HL-60/S4 (cell line): ENCODE data around the gene DSCAML1.
"Not testable (repeated sequence)": the region's sequence is repeated elsewhere in the genome, so short reads cannot be mapped to it uniquely, and the experiment has no call there.

Source experiments
- in situ Hi-C: fragments of 300-500 bp; cut with MboI; formaldehyde crosslinking; loops from 2 replicates; pipeline ENCODE4 v1.14.3; 2022; ENCODE audit warnings: low sequenced_read_pairs

The DSCAML1 gene

DNA sequence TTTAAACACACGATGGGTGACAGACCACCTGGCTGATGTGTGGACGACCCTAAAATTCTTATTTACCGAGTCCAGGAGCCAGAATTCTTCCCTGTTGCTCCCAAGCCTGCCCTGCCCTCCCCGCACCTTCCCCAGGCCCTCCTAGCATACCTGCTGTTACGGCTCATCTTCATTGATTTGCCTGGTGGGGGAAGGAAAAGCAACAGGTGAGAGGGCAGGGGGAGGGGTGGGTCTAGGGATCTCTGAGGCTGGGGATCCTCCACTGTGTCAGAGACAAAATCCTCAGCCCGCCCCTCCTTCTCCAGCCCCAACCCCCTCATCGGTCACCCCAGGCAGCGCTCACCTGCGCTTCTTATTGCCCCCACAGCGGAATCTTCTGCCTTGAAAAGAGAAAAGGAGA is 23.5 kb upstream of the DSCAML1 start:
- in situ Hi-C loops: loop anchor here (5.0 to 10.0 kb wide), 3 partner anchors 127 to 354 kb away; partner anchors contain the start of gene SCN2B

DNA sequence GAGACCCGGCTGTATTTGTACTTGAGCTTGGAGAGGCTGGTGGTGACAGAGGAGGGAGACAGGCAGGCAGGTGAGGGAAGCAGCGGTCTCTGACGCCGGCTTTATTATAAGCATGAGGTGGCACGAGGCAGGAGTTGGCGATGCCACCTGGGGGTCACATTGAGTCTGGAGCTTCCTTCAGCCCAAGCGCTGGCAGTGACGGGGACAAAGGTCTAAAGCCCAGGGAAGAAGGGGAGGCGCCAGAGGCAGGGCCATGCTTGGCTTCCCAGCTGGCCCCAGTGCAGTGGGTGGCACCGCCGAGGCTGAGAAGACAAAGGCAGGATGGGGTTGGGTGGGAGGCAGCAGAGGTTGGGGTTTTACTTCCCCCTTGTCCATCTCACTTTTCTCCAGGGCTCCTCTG is 23.1 kb upstream of the DSCAML1 start:
- in situ Hi-C loops: loop anchor here (5.0 to 10.0 kb wide), 3 partner anchors 127 to 355 kb away; partner anchors contain the start of gene SCN2B

DNA sequence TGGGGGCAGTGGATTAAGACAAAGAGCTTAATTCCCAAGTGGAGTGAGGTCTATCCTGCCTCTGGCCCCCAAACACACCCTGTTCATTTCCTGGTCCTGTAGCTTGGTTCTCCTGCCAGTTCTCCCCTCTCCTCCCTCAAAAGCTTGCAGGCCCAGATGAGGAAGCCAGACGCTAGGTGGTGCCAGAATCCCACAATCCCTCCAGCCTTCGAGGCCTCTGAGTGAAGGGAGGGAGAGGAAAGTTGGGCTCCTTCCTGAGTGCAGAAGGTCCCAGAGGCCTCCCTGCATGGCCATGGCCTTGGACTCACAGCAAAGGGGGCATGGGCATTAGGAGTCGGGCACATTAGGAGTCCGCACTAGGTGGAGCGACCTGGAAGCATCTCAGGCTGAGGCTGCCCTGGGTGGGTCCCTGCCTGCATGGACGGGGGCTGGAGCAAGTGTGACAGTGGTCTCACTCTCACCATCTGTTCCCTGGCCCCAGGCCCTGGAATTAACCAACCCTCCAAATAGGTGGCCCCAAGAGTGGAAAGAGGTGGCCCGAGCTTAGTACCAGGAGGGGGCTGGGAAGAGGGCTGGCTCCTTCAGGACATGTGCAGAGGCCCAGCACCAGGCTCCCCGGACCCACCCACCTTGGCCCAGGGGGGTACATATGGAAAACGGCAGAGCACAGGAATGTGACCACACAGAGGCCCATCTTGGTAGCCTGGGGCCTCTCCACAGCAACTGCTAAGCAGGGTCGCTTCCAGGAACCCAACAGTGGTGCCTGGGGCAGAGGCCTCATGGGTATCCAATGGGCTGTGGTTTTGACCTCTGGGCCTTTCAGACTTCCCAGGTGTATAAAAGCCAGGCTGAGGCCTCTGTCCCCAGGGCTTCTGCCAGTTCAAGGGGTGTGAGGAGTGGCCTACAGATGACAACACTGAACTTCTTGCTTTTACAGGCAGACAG is 22.4 kb upstream of the DSCAML1 start:
- in situ Hi-C loops: loop anchor here (5.0 to 10.0 kb wide), 3 partner anchors 128 to 355 kb away; partner anchors contain the start of gene SCN2B

DNA sequence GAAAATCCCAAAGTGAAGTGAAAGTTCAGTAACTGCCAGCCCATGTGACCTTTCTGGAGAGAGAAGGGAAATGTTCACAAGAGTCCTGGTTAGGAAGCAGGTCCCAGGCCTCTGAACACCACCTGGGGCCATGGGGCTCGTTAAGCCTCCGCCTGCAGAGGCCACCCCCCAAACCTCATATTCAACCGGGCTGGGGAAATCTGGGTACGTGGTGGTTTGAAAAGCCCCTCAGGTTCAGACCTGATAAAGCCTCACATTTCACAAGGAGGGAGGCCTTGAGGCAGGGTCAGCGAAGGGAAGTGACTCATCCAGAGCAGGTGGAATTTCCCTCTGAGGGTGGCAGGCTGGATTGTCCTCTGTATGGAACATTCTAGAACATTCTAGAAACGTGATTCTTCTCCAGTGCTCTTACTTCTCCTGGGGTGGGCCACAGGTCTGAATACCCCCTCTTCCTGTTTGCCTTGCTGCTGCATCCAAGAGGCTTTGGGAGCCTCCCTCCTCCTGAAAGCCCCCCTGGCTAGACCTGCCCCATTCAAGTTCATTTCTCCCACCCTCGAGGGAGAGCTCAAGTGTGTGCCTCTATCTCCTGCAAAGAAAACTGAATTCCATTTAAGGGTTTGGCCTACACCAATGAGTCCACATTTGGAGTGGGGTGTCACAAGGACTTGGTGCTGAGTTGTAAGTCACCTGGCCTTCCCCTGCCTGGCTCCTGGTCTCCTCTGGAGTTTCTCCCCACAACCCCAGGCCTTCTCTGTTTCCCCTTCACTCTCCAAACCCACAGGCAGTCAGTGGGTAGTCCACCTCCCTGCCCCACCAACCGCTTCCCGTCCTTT is 21.2 kb upstream of the DSCAML1 start:
- in situ Hi-C loops: no loop called here

DNA sequence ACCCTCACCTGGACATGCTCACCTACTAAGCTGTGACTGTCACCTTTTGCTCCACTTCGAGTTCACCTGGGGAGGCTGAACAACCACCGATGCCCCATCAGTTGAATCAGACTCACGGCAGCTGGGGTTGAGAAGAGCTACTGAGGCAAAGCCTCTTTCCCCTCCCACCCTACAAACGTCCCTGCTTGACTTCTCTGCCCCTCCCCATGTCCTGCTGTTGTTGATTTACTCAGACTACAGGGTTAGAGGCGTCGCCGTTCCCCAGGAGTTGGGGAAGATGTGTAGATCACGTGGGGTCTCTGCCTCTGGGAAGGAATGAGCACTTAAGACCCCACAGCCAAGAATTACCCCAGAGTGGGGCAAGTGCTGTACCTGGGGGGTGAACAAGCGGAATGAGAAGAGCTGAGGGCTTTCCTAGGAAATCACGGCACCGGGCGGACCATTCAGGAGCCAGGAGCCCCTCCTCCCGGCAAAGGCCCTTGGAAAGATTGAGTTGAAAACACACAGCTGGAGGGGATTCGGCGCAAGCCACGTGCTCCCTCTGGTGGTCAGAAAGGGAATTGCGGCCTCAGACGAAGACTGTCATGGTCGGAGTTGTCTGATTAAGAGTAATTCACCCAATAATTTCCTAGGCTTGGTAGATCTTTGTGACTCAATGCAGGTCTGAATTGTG is 20.5 kb upstream of the DSCAML1 start:
- in situ Hi-C loops: no loop called here

DNA sequence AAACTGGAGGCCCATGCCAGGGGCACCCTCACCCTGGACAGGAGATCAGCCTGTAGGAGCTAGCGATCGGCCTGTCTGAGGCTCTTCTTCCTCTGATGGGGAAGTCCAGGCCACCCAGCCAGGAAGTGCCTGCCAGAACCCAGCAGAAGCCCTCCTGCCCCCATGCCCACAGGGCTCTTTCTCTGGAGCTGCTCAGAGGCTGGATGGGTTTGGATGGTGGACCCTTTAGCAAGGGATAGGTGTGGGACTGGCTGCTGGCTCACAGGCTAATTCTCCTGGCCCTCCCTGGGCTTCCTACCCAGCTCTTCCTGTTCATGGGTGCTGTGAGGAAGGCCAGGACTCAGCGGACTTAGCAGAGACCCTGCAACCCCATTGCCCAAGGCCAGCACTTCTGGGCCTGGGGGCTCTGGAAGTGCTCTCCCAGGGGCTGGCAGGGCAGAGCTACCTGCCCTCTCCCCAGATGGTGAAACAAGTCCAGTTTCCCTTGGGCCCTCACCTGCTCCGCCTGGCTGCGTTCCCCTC is 19.9 kb upstream of the DSCAML1 start:
- in situ Hi-C loops: no loop called here

DNA sequence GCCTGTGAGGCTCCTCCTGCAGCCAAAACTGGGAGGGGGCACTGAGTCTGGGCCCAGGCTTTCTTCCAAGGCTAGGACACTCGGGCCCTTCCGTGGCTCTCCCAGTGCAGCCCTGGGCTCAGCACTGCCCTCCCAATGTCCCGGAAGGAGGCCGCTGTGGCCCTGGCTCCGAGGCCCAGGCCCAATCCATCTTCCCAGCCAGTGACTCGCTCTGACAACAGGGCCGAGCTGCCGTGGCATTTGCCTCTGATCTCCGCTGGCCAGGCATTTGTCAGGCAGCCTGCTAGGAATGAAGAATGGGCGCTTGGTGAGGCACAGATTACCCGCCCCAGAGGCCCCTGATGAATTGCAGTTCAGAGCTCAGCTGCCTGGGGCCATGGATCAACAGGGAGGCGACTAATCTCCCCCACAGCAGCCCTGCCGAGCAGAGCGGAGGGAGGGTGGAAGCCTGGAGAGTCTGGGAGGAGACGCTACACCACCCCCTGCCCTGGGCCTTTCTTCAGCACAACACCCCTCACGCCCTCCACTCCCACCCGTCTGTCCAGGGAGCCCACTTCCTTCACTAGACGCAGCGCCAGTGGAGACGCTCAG is 19.2 kb upstream of the DSCAML1 start:
- in situ Hi-C loops: no loop called here

DNA sequence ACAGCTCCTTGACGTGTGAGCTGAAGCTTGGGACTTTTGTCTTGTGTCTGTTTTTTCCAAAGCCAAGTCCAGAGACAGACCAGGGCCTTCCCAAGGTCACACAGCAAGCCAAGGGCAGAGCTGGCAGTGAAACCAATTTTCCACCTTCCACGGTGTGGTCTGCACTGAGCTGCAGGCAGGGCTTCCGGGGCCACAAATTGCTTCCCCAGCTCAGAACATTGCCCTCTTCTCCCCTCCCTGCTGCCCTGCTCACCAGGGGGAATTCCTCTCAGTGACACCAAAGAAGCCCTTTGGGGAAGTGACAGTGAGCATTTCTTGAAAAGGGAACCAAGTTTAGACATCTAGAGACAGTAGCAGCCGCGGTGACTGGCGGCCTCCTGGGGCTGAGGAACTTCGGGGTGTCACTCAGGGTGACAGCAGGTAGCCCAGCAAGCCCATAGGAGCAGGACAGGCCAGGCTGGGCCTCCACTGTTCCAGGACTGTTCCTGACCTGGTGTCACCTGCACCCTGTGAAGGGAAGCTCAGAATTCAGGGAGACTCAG is 18.3 kb upstream of the DSCAML1 start:
- in situ Hi-C loops: no loop called here

DNA sequence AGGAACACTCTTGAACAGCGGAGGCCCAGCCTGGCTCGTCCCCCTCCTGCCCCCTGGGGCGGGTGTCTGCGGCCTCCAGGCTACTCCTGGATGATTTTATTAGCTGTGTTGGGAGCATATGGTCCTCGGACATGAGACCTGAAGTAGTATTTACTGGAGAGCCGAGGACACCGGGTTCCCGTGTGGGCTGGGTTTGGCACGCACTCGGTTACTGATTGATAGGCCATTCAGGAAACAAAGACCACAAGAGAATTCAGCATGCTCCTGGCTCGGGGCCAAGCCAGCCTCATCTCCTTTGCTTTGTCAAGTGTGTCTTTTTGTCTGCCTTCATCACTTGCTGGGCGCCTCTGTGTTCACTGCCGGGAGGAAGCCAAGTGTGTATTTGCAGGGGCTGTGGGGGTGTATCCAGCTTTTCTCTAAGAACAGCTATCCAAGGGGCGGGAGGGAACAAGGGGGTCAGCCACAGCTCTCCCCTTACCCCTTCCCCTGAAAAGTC is 17.8 kb upstream of the DSCAML1 start:
- in situ Hi-C loops: no loop called here

DNA sequence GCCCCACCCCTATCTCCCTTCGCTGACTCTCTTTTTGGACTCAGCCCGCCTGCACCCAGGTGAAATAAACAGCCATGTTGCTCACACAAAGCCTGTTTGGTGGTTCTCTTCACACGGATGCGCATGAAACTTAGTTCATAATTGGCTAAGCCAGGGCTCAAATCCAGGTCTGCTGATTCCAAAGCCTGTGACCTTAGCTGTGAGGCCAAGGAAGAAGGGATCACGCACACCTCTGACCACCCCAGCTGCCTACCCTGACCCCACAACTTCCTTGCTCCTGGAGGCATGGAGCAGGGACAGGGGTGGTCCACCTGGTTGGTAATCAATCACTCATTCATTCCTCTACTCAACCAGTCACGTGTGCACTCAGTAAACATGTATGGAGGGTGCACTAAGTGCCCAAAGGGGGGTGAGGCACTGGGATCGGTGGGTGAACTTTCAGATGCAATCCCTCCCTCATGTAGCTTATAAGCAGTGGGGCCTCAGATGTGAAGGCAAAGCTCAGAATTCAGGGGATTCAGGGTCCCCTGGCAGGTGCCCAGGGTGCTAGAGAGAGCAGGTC is 17.3 kb upstream of the DSCAML1 start:
- in situ Hi-C loops: no loop called here

DNA sequence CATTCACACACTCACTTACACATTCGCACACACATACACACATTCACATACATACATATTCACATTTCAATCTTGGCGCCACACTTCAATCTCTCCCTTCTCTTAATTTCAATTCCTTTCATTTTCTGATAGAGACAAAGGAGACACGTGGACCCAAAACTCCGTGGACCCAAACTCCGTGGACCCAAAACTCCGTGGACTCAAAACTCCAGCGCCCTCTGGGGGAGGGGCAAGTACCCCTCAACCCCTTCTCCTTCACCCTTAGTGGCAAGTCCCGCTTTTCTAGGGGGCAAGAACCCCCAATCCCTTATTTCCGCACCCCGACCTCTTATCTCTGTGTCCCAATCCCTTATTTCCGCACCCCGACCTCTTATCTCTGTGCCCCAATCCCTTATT is 13.0 kb upstream of the DSCAML1 start:
- in situ Hi-C loops: not testable (repeated sequence)

DNA sequence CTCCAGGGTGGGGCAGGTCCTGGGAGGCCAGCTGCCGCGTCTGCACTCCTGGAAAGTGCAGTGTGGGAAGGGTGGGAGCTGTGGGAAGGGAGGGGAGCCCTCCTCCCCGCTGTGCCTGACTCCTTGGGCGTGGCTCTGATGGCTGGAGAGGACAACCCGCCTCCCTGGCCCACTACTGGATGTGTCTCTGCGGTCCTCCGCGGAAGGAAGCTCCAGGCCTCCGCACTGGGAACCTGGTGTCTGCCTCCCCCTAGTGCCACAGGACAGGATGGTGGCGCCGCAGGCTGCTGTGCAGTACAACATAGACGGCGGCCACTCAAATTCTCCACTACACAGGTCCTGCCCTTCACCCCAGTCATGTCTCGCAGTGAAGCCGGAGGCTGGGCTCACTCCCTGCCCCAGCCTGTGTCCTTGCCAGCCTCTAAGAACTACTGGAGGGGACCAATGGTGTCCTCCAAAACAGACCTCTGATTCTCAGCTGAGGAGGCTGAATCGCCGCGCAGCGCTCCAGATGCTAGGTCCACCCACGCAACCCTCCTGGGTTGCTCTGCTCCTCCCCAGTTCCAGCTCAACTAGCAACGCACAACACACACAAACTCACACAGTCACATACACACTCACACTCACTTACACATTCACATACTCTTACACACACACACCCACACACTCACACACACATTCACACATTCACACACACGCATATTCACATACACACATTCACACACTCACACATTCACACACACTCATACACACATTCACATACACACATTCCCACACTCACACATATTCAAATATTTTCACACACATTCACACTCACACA is 12.4 kb upstream of the DSCAML1 start:
- in situ Hi-C loops: no loop called here

DNA sequence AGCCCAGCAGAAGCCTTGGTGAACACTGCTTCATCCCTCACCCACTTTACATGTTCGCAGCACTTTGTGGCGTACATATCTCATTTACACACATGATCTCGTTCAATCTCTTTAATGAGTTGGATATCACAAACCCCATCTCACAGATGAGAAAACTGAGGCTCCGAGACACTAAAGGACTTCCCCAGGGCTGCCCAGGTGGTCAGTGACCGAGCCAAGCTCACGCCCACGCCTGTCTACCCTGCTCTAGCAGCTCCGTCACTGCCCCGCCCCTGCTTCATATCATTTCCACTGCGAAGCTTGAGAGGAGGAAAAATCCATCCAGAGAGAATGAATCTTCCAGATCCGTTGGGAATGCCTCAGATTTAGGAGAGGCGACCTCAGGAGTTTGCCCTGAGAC is 11.8 kb upstream of the DSCAML1 start:
- in situ Hi-C loops: no loop called here

DNA sequence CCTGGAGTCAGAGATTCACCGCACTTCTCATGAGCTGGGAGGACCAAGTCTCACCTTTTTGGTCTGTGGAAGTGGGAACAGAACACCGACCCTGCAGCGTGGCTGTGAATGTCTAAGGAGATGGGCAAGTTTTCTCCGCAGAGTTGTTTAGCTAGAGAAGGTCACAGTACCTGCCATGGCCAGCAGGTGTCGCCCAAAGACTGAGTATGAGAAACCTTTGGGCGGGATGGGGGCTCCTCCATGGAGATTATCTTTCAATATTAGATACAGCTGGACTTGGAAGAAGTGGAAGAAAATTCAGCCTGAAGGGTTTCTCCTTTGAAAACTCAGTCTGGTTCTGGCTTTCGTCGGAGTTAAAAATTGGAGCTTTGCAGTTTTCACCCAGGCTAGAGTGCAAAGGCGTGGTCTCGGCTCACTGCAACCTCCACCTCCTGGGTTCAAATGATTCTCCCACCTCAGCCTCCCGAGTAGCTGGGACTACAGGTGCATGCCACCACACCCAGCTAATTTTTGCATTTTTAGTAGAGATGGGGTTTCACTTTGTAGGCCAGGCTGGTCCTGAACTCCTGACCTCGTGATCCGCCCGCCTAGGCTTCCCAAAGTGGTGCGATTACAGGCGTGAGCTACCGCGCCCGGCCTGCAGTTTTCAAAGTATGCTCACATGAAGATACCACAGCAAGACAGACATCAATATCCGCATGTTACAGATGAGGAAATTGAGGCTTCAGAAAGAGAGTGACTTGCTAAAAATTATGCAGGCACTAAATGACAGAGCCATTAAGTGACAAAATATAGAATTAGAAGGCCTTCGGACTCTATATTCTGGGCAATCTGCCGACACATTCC is 10.7 kb upstream of the DSCAML1 start:
- in situ Hi-C loops: no loop called here

DNA sequence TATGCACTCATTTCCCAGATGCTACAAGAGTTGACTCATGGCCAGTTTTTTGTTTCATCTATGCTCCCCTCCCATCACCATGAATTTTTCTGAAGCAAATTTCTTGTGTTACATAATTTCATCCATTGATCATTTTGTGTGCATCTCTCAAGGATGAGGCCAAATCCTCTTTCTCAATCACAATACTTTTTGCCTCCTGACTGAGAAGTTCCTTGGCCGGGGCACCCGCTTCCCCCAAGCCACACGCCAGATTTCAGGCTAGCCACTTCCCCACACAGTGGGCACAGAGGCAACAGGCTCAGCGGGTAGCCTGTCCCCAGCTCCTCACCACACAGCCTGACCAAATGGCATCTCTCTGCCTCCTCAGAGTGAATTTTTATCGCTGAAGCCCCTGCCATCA is 9.8 kb upstream of the DSCAML1 start:
- in situ Hi-C loops: no loop called here

DNA sequence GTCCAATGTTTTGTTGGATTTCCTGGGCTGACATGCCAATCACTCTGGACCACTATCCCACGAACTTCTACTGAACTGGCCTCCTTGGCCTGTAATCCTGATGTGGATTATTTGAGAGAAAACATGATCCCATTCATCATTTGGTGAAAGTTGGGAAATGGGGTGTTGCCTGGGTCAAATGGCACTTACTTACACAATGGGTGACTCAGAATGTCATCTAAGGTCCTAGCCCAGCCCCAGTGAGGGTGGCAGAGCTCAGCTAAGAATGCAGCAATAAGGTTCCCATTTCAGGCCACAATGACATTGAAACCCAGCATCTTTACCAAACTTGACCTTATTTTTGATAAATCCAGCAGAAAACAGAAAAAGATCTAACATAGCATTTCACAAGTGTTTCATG is 8.0 kb upstream of the DSCAML1 start:
- in situ Hi-C loops: no loop called here

DNA sequence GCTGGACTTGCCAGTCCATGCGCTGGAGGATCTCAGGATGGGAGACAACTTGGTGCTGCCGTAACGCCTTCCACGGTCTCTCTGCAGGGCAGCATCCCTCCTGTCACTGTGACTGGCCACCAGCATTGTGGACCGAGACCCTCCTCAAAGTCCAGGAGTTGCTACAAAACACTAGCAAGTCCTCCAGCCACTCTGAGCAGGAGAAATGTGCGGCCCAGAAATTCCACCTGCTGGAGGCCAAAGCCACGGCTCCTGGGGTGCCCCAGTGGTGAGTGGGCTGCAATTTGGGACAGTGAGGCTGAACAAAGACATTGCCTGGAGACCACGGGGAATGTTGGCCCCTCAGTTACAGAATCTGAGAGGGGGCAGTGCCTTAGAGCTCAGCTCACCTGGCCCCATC is 6.9 kb upstream of the DSCAML1 start:
- in situ Hi-C loops: no loop called here

DNA sequence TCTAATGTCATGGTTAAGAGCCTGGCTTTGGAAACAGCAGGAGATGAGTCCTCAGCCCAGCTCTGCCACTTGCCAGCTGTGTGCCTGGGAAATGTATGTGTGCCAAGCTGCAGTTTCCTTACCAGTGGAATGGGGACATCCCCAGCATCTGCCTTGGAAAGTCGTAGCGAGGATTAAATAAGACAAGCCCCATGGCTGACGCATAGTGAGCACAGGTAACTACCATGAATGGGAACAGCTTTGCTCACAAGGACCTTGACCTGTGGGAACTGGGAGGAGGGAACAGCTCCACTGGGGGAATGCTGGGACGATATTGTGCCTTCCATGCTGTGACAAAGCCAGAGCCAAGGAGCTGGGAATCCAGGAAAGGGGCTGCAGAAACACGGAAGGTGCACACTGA is 2.6 kb upstream of the DSCAML1 start:
- in situ Hi-C loops: no loop called here
